Measurements from ENCODE around the gene ARHGAP6.

Gene ARHGAP6

GRCh38 chrX:11397680-11398079, 268.0 kb downstream of the ARHGAP6 start:
- no peak for TF ChIP-seq POLR2AphosphoS5 (IDR thresholded peaks at IDR 0.05; ENCODE audit: borderline replicate concordance, low read depth, low read length)
- TF ChIP-seq FOXP2 (optimal IDR thresholded peaks at IDR 0.05; ENCODE audit: control extremely low read depth, extremely low read length, insufficient read depth) = no peak
- TF ChIP-seq EZH2 (IDR thresholded peaks at IDR 0.05) = no peak
- Histone ChIP-seq H3K4me3 (no peak overlapping the region), H3K27ac (no peak overlapping the region), H3K9me3 (ENCODE audit: low read depth, low read length) (no peaks in the 10 kb centered on the region), H3K9ac (ENCODE audit: insufficient read length) (no peak overlapping the region), H3K36me3 (ENCODE audit: insufficient read depth, low read length) (no peaks in the 10 kb centered on the region)
- DNase-seq (ENCODE audit: low read depth, low spot score) = no peak

- no peaks in the 10 kb centered on the region for H3K9me3 ChIP-seq (ENCODE audit: low read depth, low read length)
- H3K36me3 ChIP-seq (ENCODE audit: insufficient read depth, low read length) = no peaks in the 10 kb centered on the region
- no peak for DNase-seq (ENCODE audit: low read depth, low spot score)
- H3K27ac ChIP-seq = no peak overlapping the region
- TF ChIP-seq EZH2 (IDR thresholded peaks at IDR 0.05) (no peak), FOXP2 (optimal IDR thresholded peaks at IDR 0.05; ENCODE audit: control extremely low read depth, extremely low read length, insufficient read depth) (no peak), POLR2AphosphoS5 (IDR thresholded peaks at IDR 0.05; ENCODE audit: borderline replicate concordance, low read depth, low read length) (no peak)
- no peak overlapping the region for H3K4me3 ChIP-seq
- no peak overlapping the region for H3K9ac ChIP-seq (ENCODE audit: insufficient read length)
Observed at GRCh38 chrX:11395859-11396258, 269.9 kb downstream of the ARHGAP6 start.

- no peak for DNase-seq (ENCODE audit: low read depth, low spot score)
- no peak overlapping the region for H3K9ac ChIP-seq (ENCODE audit: insufficient read length)
- H3K9me3 ChIP-seq (ENCODE audit: low read depth, low read length) = no peaks in the 10 kb centered on the region
- no peaks in the 10 kb centered on the region for H3K36me3 ChIP-seq (ENCODE audit: insufficient read depth, low read length)
- no peak overlapping the region for H3K4me3 ChIP-seq
- H3K27ac ChIP-seq = no peak overlapping the region
- TF ChIP-seq EZH2 (IDR thresholded peaks at IDR 0.05) = no peak
Observed at GRCh38 chrX:11393949-11394654, 271.6 kb downstream of the ARHGAP6 start.

- Histone ChIP-seq H3K4me3 (no peak overlapping the region), H3K9me3 (ENCODE audit: low read depth, low read length) (no peaks in the 10 kb centered on the region), H3K36me3 (ENCODE audit: insufficient read depth, low read length) (no peaks in the 10 kb centered on the region), H3K9ac (ENCODE audit: insufficient read length) (no peak overlapping the region), H3K27ac (no peak overlapping the region)
- TF ChIP-seq FOXP2 (optimal IDR thresholded peaks at IDR 0.05; ENCODE audit: control extremely low read depth, extremely low read length, insufficient read depth) = no peak
- no peak for TF ChIP-seq EZH2 (IDR thresholded peaks at IDR 0.05)
- TF ChIP-seq POLR2AphosphoS5 (IDR thresholded peaks at IDR 0.05; ENCODE audit: borderline replicate concordance, low read depth, low read length) = no peak
- no peak for DNase-seq (ENCODE audit: low read depth, low spot score)
Observed at GRCh38 chrX:11386812-11387211, 278.9 kb downstream of the ARHGAP6 start.

GRCh38 chrX:11386001-11386523, 279.7 kb downstream of the ARHGAP6 start:
- Histone ChIP-seq H3K36me3 (ENCODE audit: insufficient read depth, low read length) (no peaks in the 10 kb centered on the region), H3K9ac (ENCODE audit: insufficient read length) (no peak overlapping the region), H3K4me3 (no peak overlapping the region), H3K27ac (no peak overlapping the region), H3K9me3 (ENCODE audit: low read depth, low read length) (no peaks in the 10 kb centered on the region)
- TF ChIP-seq POLR2AphosphoS5 (IDR thresholded peaks at IDR 0.05; ENCODE audit: borderline replicate concordance, low read depth, low read length) = no peak
- TF ChIP-seq FOXP2 (optimal IDR thresholded peaks at IDR 0.05; ENCODE audit: control extremely low read depth, extremely low read length, insufficient read depth) = no peak
- TF ChIP-seq EZH2 (IDR thresholded peaks at IDR 0.05) = no peak
- DNase-seq (ENCODE audit: low read depth, low spot score) = no peak

GRCh38 chrX:11382930-11383329, 282.8 kb downstream of the ARHGAP6 start:
- Histone ChIP-seq H3K36me3 (ENCODE audit: insufficient read depth, low read length) (no peaks in the 10 kb centered on the region), H3K27ac (no peak overlapping the region), H3K4me3 (no peak overlapping the region), H3K9ac (ENCODE audit: insufficient read length) (no peak overlapping the region), H3K9me3 (ENCODE audit: low read depth, low read length) (no peaks in the 10 kb centered on the region)
- DNase-seq (ENCODE audit: low read depth, low spot score) = no peak
- TF ChIP-seq EZH2 (IDR thresholded peaks at IDR 0.05) = no peak

- no peak overlapping the region for H3K27ac ChIP-seq
- no peak for DNase-seq (ENCODE audit: low read depth, low spot score)
- no peaks in the 10 kb centered on the region for H3K36me3 ChIP-seq (ENCODE audit: insufficient read depth, low read length)
- TF ChIP-seq FOXP2 (optimal IDR thresholded peaks at IDR 0.05; ENCODE audit: control extremely low read depth, extremely low read length, insufficient read depth) = no peak
- no peak for TF ChIP-seq POLR2AphosphoS5 (IDR thresholded peaks at IDR 0.05; ENCODE audit: borderline replicate concordance, low read depth, low read length)
- no peak for TF ChIP-seq EZH2 (IDR thresholded peaks at IDR 0.05)
- no peaks in the 10 kb centered on the region for H3K9me3 ChIP-seq (ENCODE audit: low read depth, low read length)
- H3K9ac ChIP-seq (ENCODE audit: insufficient read length) = no peak overlapping the region
- no peak overlapping the region for H3K4me3 ChIP-seq
Observed at GRCh38 chrX:11381464-11381863, 284.3 kb downstream of the ARHGAP6 start.

GRCh38 chrX:11380187-11380844, 285.4 kb downstream of the ARHGAP6 start:
- TF ChIP-seq POLR2AphosphoS5 (IDR thresholded peaks at IDR 0.05; ENCODE audit: borderline replicate concordance, low read depth, low read length) = no peak
- Histone ChIP-seq H3K9ac (ENCODE audit: insufficient read length) (no peak overlapping the region), H3K36me3 (ENCODE audit: insufficient read depth, low read length) (no peaks in the 10 kb centered on the region), H3K4me3 (no peak overlapping the region), H3K9me3 (ENCODE audit: low read depth, low read length) (no peaks in the 10 kb centered on the region), H3K27ac (no peak overlapping the region)
- DNase-seq (ENCODE audit: low read depth, low spot score) = no peak

GRCh38 chrX:11376163-11376562, 289.6 kb downstream of the ARHGAP6 start:
- no peak overlapping the region for H3K4me3 ChIP-seq
- DNase-seq (ENCODE audit: low read depth, low spot score) = no peak
- H3K9me3 ChIP-seq (ENCODE audit: low read depth, low read length) = no peaks in the 10 kb centered on the region
- no peak overlapping the region for H3K27ac ChIP-seq
- H3K36me3 ChIP-seq (ENCODE audit: insufficient read depth, low read length) = no peaks in the 10 kb centered on the region
- TF ChIP-seq POLR2AphosphoS5 (IDR thresholded peaks at IDR 0.05; ENCODE audit: borderline replicate concordance, low read depth, low read length) = no peak
- TF ChIP-seq FOXP2 (optimal IDR thresholded peaks at IDR 0.05; ENCODE audit: control extremely low read depth, extremely low read length, insufficient read depth) = no peak
- TF ChIP-seq EZH2 (IDR thresholded peaks at IDR 0.05) = no peak
- H3K9ac ChIP-seq (ENCODE audit: insufficient read length) = no peak overlapping the region

Measured in SK-N-MC (cell line).